ENCODE data around the gene MARVELD2.
"Not testable (repeated sequence)": the region's sequence is repeated elsewhere in the genome, so short reads cannot be mapped to it uniquely, and the experiment has no call there.

The MARVELD2 gene

DNA sequence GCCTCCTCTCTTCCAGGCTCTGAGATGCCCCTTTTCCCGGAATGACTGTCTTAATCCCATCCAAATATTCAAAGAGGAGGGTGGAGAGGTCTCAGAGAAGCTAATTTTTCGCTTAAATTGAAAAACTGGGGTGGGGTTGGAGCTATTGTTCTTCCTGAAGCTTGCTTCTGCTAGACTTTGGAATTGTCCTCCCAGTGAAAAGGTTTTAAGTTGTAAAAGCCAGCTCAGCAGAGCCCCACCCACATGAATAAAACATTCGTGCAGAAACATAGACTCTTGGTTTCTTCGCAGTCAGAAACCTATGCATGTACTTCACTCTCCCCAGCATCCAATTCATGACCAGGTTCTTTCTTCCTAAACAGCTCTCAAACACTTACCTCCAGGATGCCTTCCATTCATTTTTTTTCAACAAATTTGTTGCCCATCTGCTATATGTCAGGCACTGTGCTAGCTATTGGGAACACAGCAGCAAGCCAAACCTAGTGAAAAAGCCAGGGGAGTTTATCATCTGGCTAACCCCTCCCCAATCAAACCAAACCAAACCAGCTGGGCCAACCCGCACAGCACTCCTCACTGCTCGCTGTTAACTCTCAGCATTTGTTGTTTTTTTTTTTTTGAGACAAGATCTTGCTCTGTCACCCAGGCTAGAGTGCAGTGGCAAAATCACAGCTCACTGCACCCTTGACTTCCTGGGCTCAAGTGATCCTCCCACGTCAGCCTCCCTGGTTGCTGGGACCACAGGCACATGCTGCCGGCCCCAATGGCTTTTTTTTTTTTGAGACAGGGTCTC lies 39.7 kb downstream of the MARVELD2 start:
- no peak for TF ChIP-seq TAF1 (IDR thresholded peaks at IDR 0.05; ENCODE audit: borderline replicate concordance, low read depth, low read length)
- no peak for TF ChIP-seq POLR2AphosphoS5 (IDR thresholded peaks at IDR 0.05; ENCODE audit: low read depth, low read length)
- TF ChIP-seq POLR2A (IDR thresholded peaks at IDR 0.05; ENCODE audit: low read depth, low read length), result no peak
- FAIRE-seq (no peak), DNase-seq (ENCODE audit: insufficient read length) (no peak)

DNA sequence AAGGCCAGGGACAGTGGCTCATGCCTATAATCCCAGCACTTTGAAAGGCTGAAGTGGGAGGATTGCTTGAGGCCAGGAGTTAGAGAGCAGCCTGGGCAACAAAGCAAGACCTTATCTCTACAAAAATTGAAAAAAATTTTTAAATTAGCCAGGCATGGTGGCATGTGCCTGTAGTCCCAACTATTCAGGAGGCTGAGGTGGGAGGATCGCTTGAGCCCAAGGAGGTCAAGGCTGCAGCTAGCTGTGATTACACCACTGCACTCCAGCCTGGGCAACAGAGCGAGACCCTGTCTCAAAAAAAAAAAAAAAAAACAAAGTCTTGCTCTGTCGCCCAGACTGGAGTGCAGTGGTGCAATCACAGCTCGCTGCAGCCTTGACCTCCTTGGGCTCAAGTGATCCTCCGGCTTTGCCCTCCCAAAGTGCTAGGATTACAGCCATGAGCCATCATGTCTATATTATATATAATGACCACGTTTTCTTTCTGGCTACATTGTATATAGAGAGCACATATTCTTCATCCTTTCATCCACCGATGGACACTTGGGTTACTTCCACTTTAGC lies 40.6 kb downstream of the MARVELD2 start:
- not testable (repeated sequence) for DNase-seq (ENCODE audit: insufficient read length); FAIRE-seq

DNA sequence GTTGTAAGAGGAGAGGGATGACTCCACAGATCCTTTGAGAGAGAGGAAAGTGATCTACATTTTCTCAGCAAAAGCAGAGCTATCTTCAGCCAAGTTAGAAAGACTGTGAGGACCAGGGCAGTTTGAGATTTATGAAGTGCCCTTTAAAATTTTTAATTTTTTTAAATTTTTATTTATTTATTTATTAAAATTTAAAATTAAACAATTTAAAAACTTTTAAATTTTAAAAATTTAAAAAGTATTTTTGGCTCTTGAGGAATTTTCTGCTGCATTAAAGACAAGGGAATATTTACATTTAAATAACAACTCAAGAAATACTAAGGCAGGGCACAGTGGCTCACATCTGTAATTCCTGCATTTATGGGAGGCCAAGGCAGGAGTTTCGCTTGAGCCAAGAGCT lies 47.3 kb downstream of the MARVELD2 start:
- FAIRE-seq, result no peak
- TF ChIP-seq POLR2A (IDR thresholded peaks at IDR 0.05; ENCODE audit: low read depth, low read length) (no peak), POLR2AphosphoS5 (IDR thresholded peaks at IDR 0.05; ENCODE audit: low read depth, low read length) (no peak), TAF1 (IDR thresholded peaks at IDR 0.05; ENCODE audit: borderline replicate concordance, low read depth, low read length) (no peak)

DNA sequence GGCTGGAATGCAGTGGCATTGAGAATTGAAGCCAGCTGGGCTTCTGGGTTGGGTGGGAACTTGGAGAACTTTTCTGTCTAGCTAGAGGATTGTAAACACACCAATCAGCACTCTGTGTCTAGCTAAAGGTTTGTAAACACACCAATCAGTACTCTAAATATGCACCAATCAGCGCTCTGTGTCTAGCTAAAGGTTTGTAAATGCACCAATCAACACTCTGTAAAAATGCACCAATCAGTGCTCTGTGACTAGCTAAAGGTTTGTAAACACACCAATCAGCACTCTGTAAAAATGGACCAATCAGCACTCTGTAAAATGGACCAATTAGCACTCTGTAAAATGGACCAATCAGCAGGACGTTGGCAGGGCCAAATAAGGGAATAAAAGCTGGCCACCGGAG lies 51.5 kb downstream of the MARVELD2 start:
- DNase-seq (ENCODE audit: insufficient read length); FAIRE-seq: not testable (repeated sequence)

More for the DNA sequence above, 47.3 kb downstream of the MARVELD2 start:
- DNase-seq (ENCODE audit: insufficient read length), result no peak

- FAIRE-seq, result peak; percentile 82
These were observed 52.7 kb downstream of the MARVELD2 start for GRCh38 chr5:69467442-69468225.

DNA sequence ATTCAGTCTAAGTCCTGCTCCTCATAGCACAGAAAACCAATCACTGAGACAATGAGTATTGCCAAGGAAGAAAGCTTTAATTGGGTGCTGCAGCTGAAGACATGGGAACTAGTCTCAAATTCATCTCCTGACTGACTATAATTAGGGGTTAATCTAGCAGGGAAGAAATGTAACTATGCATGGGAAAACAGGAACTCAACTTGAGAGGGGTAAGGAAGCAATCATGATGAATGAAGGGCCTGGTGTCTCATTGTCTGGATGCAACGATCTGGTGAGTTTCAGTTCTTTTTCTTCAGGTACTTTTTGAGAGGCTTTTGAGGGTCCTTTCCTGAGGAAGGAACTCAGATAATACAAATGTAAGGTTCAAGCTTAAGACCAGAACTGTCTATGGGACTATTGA lies 53.7 kb downstream of the MARVELD2 start:
- TF ChIP-seq TAF1 (IDR thresholded peaks at IDR 0.05; ENCODE audit: borderline replicate concordance, low read depth, low read length) (no peak), POLR2AphosphoS5 (IDR thresholded peaks at IDR 0.05; ENCODE audit: low read depth, low read length) (no peak), POLR2A (IDR thresholded peaks at IDR 0.05; ENCODE audit: low read depth, low read length) (no peak)
- no peak for FAIRE-seq
- no peak for DNase-seq (ENCODE audit: insufficient read length)

More at GRCh38 chr5:69467442-69468225, 52.7 kb downstream of the MARVELD2 start:
- DNase-seq (ENCODE audit: insufficient read length), result peak; percentile 33
- peak; percentile 21; the same call in 1 of the 2 replicates for TF ChIP-seq POLR2A (IDR thresholded peaks at IDR 0.05; ENCODE audit: low read depth, low read length)
- no peak for TF ChIP-seq TAF1 (IDR thresholded peaks at IDR 0.05; ENCODE audit: borderline replicate concordance, low read depth, low read length)
- TF ChIP-seq POLR2AphosphoS5 (IDR thresholded peaks at IDR 0.05; ENCODE audit: low read depth, low read length), result no peak

DNA sequence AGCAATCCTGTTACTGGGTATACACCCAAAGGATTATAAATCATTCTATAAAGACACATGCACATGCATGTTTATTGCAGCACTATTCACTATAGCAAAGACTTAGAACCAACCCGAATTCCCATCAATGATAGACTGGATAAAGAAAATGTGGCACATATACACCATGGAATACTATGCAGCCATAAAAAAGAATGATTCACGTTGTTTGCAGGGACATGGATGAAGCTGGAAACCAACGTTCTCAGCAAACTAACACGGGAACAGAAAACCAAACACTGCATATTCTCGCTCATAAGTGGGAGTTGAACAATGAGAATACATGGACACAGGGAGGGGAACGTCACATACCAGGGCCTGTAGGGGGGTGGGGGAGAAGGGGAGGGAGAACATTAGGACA lies 56.6 kb downstream of the MARVELD2 start:
- FAIRE-seq; DNase-seq (ENCODE audit: insufficient read length): not testable (repeated sequence)

GRCh38 chr5:69472535-69473143 lies 57.7 kb downstream of the MARVELD2 start:
- FAIRE-seq; DNase-seq (ENCODE audit: insufficient read length): not testable (repeated sequence)

- DNase-seq (ENCODE audit: insufficient read length) (no peak), FAIRE-seq (no peak)
- no peak for TF ChIP-seq POLR2A (IDR thresholded peaks at IDR 0.05; ENCODE audit: low read depth, low read length)
- TF ChIP-seq TAF1 (IDR thresholded peaks at IDR 0.05; ENCODE audit: borderline replicate concordance, low read depth, low read length), result no peak
- no peak for TF ChIP-seq POLR2AphosphoS5 (IDR thresholded peaks at IDR 0.05; ENCODE audit: low read depth, low read length)
These were observed 62.3 kb downstream of the MARVELD2 start for GRCh38 chr5:69477170-69477569.

- DNase-seq (ENCODE audit: insufficient read length); FAIRE-seq: not testable (repeated sequence)
These were observed 63.4 kb downstream of the MARVELD2 start for GRCh38 chr5:69478296-69478695.

- TF ChIP-seq POLR2A (IDR thresholded peaks at IDR 0.05; ENCODE audit: low read depth, low read length) (no peak), POLR2AphosphoS5 (IDR thresholded peaks at IDR 0.05; ENCODE audit: low read depth, low read length) (no peak), TAF1 (IDR thresholded peaks at IDR 0.05; ENCODE audit: borderline replicate concordance, low read depth, low read length) (no peak)
- DNase-seq (ENCODE audit: insufficient read length) (no peak), FAIRE-seq (no peak)
These were observed 70.0 kb downstream of the MARVELD2 start for GRCh38 chr5:69484891-69485290.

GRCh38 chr5:69485471-69485870 lies 70.6 kb downstream of the MARVELD2 start:
- TF ChIP-seq TAF1 (IDR thresholded peaks at IDR 0.05; ENCODE audit: borderline replicate concordance, low read depth, low read length) (no peak), POLR2A (IDR thresholded peaks at IDR 0.05; ENCODE audit: low read depth, low read length) (no peak)
- FAIRE-seq, result no peak
- no peak for DNase-seq (ENCODE audit: insufficient read length)
